ENCODE results near the gene ITGBL1.

Gene ITGBL1, protein sequence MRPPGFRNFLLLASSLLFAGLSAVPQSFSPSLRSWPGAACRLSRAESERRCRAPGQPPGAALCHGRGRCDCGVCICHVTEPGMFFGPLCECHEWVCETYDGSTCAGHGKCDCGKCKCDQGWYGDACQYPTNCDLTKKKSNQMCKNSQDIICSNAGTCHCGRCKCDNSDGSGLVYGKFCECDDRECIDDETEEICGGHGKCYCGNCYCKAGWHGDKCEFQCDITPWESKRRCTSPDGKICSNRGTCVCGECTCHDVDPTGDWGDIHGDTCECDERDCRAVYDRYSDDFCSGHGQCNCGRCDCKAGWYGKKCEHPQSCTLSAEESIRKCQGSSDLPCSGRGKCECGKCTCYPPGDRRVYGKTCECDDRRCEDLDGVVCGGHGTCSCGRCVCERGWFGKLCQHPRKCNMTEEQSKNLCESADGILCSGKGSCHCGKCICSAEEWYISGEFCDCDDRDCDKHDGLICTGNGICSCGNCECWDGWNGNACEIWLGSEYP

DNA sequence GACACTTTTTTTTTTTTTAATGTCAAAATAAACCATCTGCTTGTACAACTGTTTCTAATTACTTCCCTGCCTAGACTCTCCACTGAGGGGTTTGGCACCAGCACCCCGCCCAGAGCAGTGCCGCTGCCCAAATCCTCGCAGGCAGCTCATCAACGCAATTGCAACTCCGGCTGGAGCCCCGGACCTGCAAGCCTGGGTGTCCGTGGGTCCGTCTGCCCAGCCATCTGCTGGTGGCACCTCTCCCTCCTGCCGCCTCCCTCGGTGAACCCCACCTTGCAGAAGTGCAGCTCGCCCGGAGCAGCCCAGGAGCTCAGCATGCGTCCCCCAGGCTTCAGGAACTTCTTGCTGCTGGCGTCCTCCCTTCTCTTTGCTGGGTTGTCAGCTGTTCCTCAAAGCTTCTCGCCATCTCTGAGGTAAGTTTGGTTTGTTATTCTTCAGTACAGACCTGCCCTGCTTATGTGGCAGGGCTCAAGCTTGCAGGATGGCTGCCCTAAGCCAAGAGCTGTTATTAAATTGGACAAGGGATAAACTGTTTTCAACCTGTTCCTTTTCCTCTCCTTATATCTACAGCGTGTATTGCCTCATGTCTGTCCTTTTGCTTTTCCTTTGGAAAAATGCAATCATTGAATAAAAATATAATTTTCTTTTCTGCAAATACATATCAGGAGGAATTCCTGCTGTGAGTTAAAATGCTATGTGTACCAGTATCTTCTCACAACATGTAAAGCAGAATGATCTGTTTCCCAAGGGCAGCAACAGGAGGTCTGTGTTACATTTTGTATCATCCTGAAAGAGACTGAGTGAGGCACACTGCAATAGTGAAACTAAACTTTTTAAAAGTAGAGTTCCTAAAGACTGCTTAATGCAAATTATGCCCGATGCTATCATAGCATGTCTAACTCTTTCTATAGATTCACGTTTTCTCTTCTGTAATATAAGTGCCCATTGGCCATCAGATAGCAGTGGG, at the start of gene ITGBL1:
ITGBL1 (plus strand) TSS at position 157 of the 967 bp plus-strand sequence; CDS start at position 316, 159 bp downstream.
- no peaks in the 10 kb centered on the region for H3F3A ChIP-seq (ENCODE audit: low read depth)
- H3K4me2 ChIP-seq (ENCODE audit: low read depth, low read length, poor library complexity, severe bottlenecking), result no peak within 1 kb of the TSS
- H2AFZ ChIP-seq (ENCODE audit: low read length), result no peak within 1 kb of the TSS
- H3K79me2 ChIP-seq (ENCODE audit: insufficient read depth, low read length), result no peaks in the 10 kb centered on the region
- H4K20me1 ChIP-seq (ENCODE audit: insufficient read depth, low read length, poor library complexity, severe bottlenecking), result no peaks in the 10 kb centered on the region
- H3K9me3 ChIP-seq (ENCODE audit: insufficient read depth, low read depth, low read length), result no peaks in the 10 kb centered on the region
- H3K36me3 ChIP-seq (ENCODE audit: insufficient read depth, low read length), result no peaks in the 10 kb centered on the region
- H3K27me3 ChIP-seq (ENCODE audit: insufficient read depth, low read length, poor library complexity, severe bottlenecking), result no peaks in the 10 kb centered on the region
- no peak for TF ChIP-seq EZH2phosphoT487 (IDR thresholded peaks at IDR 0.05; ENCODE audit: borderline replicate concordance)
- TF ChIP-seq, protein P1, sequence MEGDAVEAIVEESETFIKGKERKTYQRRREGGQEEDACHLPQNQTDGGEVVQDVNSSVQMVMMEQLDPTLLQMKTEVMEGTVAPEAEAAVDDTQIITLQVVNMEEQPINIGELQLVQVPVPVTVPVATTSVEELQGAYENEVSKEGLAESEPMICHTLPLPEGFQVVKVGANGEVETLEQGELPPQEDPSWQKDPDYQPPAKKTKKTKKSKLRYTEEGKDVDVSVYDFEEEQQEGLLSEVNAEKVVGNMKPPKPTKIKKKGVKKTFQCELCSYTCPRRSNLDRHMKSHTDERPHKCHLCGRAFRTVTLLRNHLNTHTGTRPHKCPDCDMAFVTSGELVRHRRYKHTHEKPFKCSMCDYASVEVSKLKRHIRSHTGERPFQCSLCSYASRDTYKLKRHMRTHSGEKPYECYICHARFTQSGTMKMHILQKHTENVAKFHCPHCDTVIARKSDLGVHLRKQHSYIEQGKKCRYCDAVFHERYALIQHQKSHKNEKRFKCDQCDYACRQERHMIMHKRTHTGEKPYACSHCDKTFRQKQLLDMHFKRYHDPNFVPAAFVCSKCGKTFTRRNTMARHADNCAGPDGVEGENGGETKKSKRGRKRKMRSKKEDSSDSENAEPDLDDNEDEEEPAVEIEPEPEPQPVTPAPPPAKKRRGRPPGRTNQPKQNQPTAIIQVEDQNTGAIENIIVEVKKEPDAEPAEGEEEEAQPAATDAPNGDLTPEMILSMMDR (conservative IDR thresholded peaks at IDR 0.05; ENCODE audit: low read length), result no peak
- H3K4me1 ChIP-seq (ENCODE audit: insufficient read depth, low read length, poor library complexity, severe bottlenecking), result no peaks in the 10 kb centered on the region
- H3K9me2 ChIP-seq (replicated peaks; ENCODE audit: low read depth, low read length), result no peaks in the 10 kb centered on the region
- no peak within 1 kb of the TSS for H3K4me3 ChIP-seq (ENCODE audit: low read length, poor library complexity, severe bottlenecking)
- H3K9ac ChIP-seq (ENCODE audit: low read depth, low read length, poor library complexity, severe bottlenecking), result no peak within 1 kb of the TSS

DNA sequence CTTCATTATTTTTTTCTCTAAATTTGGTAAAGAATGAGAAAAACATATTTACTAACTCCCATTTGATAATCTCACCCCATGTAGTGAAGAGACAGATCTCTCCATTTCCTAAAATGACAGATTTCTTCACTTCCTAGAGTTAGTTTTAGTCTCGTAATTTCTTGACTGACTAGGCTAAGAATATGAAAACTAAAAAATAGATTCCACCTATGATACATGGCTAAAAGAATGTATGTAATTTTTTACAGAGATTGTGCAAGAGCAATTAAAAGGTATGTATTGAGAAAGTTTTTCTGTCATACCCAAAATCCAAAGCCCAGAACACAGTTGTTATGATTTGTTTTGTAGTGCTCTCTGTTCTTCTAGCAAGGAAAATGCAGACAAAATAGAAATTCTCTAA, 45.7 kb upstream of the ITGBL1 start:
- H3K4me1 ChIP-seq (ENCODE audit: insufficient read depth, low read length, poor library complexity, severe bottlenecking), result no peaks in the 10 kb centered on the region
- TF ChIP-seq EZH2phosphoT487 (IDR thresholded peaks at IDR 0.05; ENCODE audit: borderline replicate concordance), result no peak
- TF ChIP-seq, protein P1 (conservative IDR thresholded peaks at IDR 0.05; ENCODE audit: low read length), result no peak

DNA sequence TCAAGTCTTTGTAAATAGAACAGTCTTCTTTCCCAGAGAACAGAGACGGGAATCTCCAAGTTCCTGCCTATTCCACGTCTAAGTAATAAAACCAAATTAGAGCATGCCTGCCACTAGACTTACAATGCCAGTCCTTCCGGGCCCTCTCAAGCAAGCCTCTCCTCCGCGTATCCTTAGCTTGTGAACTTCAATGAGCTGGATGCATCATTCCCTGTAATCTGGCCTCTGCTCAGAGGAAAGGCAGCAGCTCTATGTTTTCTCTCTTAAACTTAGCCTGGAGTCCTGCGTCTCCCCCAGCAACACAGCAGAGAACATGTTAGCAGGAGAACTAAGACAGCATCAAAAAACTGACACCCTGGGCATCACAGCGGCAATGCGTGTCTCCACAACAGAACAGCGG, 44.3 kb upstream of the ITGBL1 start:
- no peaks in the 10 kb centered on the region for H3K36me3 ChIP-seq (ENCODE audit: insufficient read depth, low read length)
- no peaks in the 10 kb centered on the region for H3K27me3 ChIP-seq (ENCODE audit: insufficient read depth, low read length, poor library complexity, severe bottlenecking)
- no peaks in the 10 kb centered on the region for H3K4me1 ChIP-seq (ENCODE audit: insufficient read depth, low read length, poor library complexity, severe bottlenecking)
- no peaks in the 10 kb centered on the region for H3K9me2 ChIP-seq (replicated peaks; ENCODE audit: low read depth, low read length)
- H3K9ac ChIP-seq (ENCODE audit: low read depth, low read length, poor library complexity, severe bottlenecking), result no peak overlapping the region
- H3K9me3 ChIP-seq (ENCODE audit: insufficient read depth, low read depth, low read length), result no peaks in the 10 kb centered on the region
- no peaks in the 10 kb centered on the region for H4K20me1 ChIP-seq (ENCODE audit: insufficient read depth, low read length, poor library complexity, severe bottlenecking)
- no peak overlapping the region for H2AFZ ChIP-seq (ENCODE audit: low read length)
- no peak for TF ChIP-seq EZH2phosphoT487 (IDR thresholded peaks at IDR 0.05; ENCODE audit: borderline replicate concordance)
- TF ChIP-seq, protein P1 (conservative IDR thresholded peaks at IDR 0.05; ENCODE audit: low read length), result no peak
- no peaks in the 10 kb centered on the region for H3K79me2 ChIP-seq (ENCODE audit: insufficient read depth, low read length)
- H3K4me3 ChIP-seq (ENCODE audit: low read length, poor library complexity, severe bottlenecking), result no peak overlapping the region
- no peak overlapping the region for H3K4me2 ChIP-seq (ENCODE audit: low read depth, low read length, poor library complexity, severe bottlenecking)
- H3F3A ChIP-seq (ENCODE audit: low read depth), result no peaks in the 10 kb centered on the region

More for the DNA sequence above, 45.7 kb upstream of the ITGBL1 start:
- Histone ChIP-seq H3K27me3 (ENCODE audit: insufficient read depth, low read length, poor library complexity, severe bottlenecking) (no peaks in the 10 kb centered on the region), H3K9me2 (replicated peaks; ENCODE audit: low read depth, low read length) (no peaks in the 10 kb centered on the region), H3K9ac (ENCODE audit: low read depth, low read length, poor library complexity, severe bottlenecking) (no peak overlapping the region), H3K36me3 (ENCODE audit: insufficient read depth, low read length) (no peaks in the 10 kb centered on the region), H2AFZ (ENCODE audit: low read length) (no peak overlapping the region), H3F3A (ENCODE audit: low read depth) (no peaks in the 10 kb centered on the region), H3K9me3 (ENCODE audit: insufficient read depth, low read depth, low read length) (no peaks in the 10 kb centered on the region), H3K4me2 (ENCODE audit: low read depth, low read length, poor library complexity, severe bottlenecking) (no peak overlapping the region), H3K79me2 (ENCODE audit: insufficient read depth, low read length) (no peaks in the 10 kb centered on the region), H3K4me3 (ENCODE audit: low read length, poor library complexity, severe bottlenecking) (no peak overlapping the region), H4K20me1 (ENCODE audit: insufficient read depth, low read length, poor library complexity, severe bottlenecking) (no peaks in the 10 kb centered on the region)

Data from Loucy (cell line).